Skin of body (tissue), 2 donors: ENCODE data around the gene VPS13D. TPM values are rescaled to one million over a fixed set of nuclear protein-coding genes. Genes with fewer than 3 reads are reported as not detected.
"Not testable (repeated sequence)": the region's sequence is repeated elsewhere in the genome, so short reads cannot be mapped to it uniquely, and the experiment has no call there.

ENCODE experiments used
- DNase-seq: peaks from one replicate; lab custom pipeline; 2025; lab: John Stamatoyannopoulos, UW
- total RNA-seq: library from RNA; depleted of rRNA; stranded (reverse); fragments of >200 nt; gene quantifications from one replicate; pipeline ENCODE4 v1.2.3, GENCODE V29; 2014

Gene VPS13D
- total RNA-seq, 1 donor from 2014 or later, result 63.3 TPM

GRCh38 chr1:12359359-12360133 lies 129.7 kb downstream of the VPS13D start:
- no peak for DNase-seq

GRCh38 chr1:12368646-12369045 lies 138.8 kb downstream of the VPS13D start:
- no peak for DNase-seq

- DNase-seq, result no peak
Measured at GRCh38 chr1:12369258-12369657, 139.4 kb downstream of the VPS13D start.

GRCh38 chr1:12370333-12370975 lies 140.6 kb downstream of the VPS13D start:
- DNase-seq, result peak; percentile 25

GRCh38 chr1:12371053-12371452 lies 141.2 kb downstream of the VPS13D start:
- DNase-seq, result no peak

GRCh38 chr1:12372180-12372579 lies 142.3 kb downstream of the VPS13D start:
- DNase-seq, result no peak

- no peak for DNase-seq
Measured at GRCh38 chr1:12372761-12373160, 142.9 kb downstream of the VPS13D start.

- DNase-seq, result no peak
Measured at GRCh38 chr1:12375133-12375829, 145.5 kb downstream of the VPS13D start.

- DNase-seq, result no peak
Measured at GRCh38 chr1:12376236-12377045, 146.6 kb downstream of the VPS13D start.

GRCh38 chr1:12380326-12381249 lies 150.8 kb downstream of the VPS13D start:
- DNase-seq, result no peak

- no peak for DNase-seq
Measured at GRCh38 chr1:12383001-12383400, 153.2 kb downstream of the VPS13D start.

GRCh38 chr1:12383786-12384185 lies 154.0 kb downstream of the VPS13D start:
- DNase-seq, result no peak

- DNase-seq, result no peak
Measured at GRCh38 chr1:12384836-12385456, 155.1 kb downstream of the VPS13D start.

GRCh38 chr1:12386130-12386529 lies 156.3 kb downstream of the VPS13D start:
- no peak for DNase-seq

- no peak for DNase-seq
Measured at GRCh38 chr1:12387641-12388040, 157.8 kb downstream of the VPS13D start.

- not testable (repeated sequence) for DNase-seq
Measured at GRCh38 chr1:12390296-12390695, 160.5 kb downstream of the VPS13D start.

- no peak for DNase-seq
Measured at GRCh38 chr1:12397462-12398450, 167.9 kb downstream of the VPS13D start.

- no peak for DNase-seq
Measured at GRCh38 chr1:12398479-12398878, 168.6 kb downstream of the VPS13D start.
